Osteocyte (in vitro differentiated cells): ENCODE measurements around the gene BIK. TPM values are rescaled to one million over a fixed set of nuclear protein-coding genes. Genes with fewer than 3 reads are reported as not detected.

Experiments
- DNase-seq: peaks from one replicate; pipeline ENCODE4 v3.0.0; 2021; ENCODE audit warnings: mixed read lengths; ENCODE audit not compliant: unreplicated experiment; ENCODE audit errors: extremely low spot score
- H3K27ac Mint-ChIP-seq: one replicate; pipeline ENCODE4 v1.8.0; 2021; ENCODE audit warnings: mild to moderate bottlenecking, mixed read lengths; ENCODE audit not compliant: unreplicated experiment
- H3K27me3 Mint-ChIP-seq: one replicate; pipeline ENCODE4 v1.8.0; 2021; ENCODE audit warnings: mixed read lengths; ENCODE audit not compliant: unreplicated experiment
- H3K36me3 Mint-ChIP-seq: one replicate; pipeline ENCODE4 v1.8.0; 2021; ENCODE audit warnings: mixed read lengths; ENCODE audit not compliant: unreplicated experiment
- H3K4me1 Mint-ChIP-seq: one replicate; pipeline ENCODE4 v1.8.0; 2021; ENCODE audit warnings: mixed read lengths; ENCODE audit not compliant: unreplicated experiment
- H3K4me3 Mint-ChIP-seq: one replicate; pipeline ENCODE4 v1.8.0; 2021; ENCODE audit warnings: mild to moderate bottlenecking, moderate library complexity, mixed read lengths; ENCODE audit not compliant: unreplicated experiment
- H3K9me3 Mint-ChIP-seq: one replicate; pipeline ENCODE4 v1.8.0; 2021; ENCODE audit warnings: mixed read lengths; ENCODE audit not compliant: unreplicated experiment
- total RNA-seq: library from RNA; stranded (reverse); gene quantifications from 2 replicates; pipeline ENCODE4 v1.2.1, GENCODE V29; 2021
- TF ChIP-seq, protein P1 (sequence below): fragments of 200-600 bp; sonication (generic); IDR thresholded peaks from 2 replicates; pipeline ENCODE4 v1.5.0; 2021; ENCODE audit warnings: antibody characterized with exemption, mild to moderate bottlenecking, moderate library complexity

BIK gene
- total RNA-seq, 1 donor from 2014 or later = not detected

DNA sequence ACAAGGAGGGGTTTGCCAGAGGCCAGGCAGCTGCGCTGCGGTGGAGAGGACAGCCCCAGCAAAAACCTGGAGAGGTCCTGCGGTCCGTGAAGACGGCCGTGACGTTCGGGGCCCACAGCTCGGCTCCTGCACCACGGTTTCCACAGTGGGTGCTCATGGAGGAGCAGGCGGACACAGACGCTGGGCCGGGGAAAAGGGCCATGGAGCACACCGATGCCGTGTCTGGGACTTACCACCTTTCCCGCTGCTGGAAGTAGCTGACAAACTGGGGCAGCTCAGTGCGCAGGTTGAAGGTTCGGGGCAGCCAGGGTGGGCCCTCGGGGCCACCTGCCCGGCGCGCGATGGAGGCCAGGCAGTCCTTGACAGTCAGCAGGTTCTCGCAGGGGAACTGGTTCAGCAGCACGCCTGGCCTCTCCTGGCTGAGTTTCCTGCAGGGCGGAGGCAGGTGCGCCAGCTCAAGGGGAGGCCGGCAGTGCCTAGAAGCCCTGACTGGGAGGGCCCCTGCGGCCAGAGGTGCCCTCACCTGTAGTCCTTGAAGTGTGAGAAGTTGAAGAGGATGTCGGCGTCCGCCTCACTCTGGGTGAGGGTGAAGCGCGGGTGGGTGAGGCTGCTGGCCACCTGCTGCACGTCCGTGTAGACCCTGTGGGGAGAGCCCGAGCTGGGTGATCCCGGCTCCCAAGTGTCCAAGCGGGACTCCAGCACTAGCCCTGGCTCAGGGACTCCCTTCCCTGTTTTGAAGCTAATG, 63.6 kb downstream of the BIK start:
- Mint-ChIP-seq H3K4me1 (peaks cover under 1% of the 10 kb centered on the region), H3K4me3 (no peak overlapping the region), H3K27ac (no peak overlapping the region), H3K36me3 (peaks cover 14% of the 10 kb centered on the region), H3K9me3 (no peaks in the 10 kb centered on the region), H3K27me3 (no peaks in the 10 kb centered on the region)
- no peak for DNase-seq
- TF ChIP-seq, protein P1, sequence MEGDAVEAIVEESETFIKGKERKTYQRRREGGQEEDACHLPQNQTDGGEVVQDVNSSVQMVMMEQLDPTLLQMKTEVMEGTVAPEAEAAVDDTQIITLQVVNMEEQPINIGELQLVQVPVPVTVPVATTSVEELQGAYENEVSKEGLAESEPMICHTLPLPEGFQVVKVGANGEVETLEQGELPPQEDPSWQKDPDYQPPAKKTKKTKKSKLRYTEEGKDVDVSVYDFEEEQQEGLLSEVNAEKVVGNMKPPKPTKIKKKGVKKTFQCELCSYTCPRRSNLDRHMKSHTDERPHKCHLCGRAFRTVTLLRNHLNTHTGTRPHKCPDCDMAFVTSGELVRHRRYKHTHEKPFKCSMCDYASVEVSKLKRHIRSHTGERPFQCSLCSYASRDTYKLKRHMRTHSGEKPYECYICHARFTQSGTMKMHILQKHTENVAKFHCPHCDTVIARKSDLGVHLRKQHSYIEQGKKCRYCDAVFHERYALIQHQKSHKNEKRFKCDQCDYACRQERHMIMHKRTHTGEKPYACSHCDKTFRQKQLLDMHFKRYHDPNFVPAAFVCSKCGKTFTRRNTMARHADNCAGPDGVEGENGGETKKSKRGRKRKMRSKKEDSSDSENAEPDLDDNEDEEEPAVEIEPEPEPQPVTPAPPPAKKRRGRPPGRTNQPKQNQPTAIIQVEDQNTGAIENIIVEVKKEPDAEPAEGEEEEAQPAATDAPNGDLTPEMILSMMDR = no peak

DNA sequence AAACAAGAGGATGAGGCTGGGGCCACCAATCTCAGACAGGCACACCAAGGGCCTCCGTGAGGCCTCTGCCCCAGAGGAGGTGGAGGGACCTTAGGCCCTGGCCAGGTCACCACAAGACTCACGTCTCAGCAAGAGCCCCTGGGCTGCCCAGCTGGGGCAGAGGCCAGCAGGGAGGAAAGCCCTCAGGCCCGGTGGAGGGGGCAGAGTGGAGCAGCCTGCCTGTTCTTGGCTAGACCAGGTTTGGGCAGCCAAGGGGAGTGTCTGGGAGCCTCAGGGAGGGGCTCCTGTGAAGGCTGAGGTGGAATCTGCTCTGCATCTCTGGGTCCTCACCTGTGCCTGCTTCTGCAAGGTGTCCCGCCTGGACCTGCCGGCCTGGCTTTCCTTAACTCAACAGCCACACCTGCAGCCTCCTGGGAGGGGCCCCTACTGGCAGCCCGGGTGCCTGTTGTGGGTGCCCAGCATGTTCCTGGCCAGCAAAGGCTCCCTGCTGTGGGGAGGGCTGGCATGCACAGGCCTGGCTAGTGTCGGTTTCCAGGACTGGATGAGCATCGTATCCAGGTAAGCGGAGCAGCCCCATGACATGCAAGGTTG, 64.5 kb downstream of the BIK start:
- Mint-ChIP-seq H3K4me3 (no peak overlapping the region), H3K36me3 (peaks cover 23% of the 10 kb centered on the region), H3K27ac (no peak overlapping the region), H3K4me1 (no peaks in the 10 kb centered on the region), H3K9me3 (no peaks in the 10 kb centered on the region), H3K27me3 (no peaks in the 10 kb centered on the region)
- DNase-seq = no peak
- TF ChIP-seq, protein P1 = no peak

DNA sequence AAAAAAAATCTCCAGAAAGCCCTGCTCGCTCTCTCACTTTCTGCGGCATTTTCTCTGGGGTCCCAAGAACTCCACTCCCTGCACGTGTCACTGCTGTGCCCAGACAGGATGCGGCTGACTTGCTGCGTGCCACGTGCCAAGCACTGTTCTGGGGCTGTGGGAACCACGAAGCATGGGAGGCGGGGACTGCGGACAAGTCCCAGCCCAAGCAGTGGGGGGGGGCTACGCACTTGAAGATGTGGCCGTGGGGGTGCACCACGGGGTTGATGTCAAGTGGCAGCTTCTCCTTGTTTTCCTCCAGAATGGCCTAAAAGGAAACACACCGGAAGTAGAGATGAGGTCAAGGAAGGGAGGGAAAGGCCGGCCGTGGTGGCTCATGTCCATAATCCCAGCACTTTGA, 65.5 kb downstream of the BIK start:
- no peak overlapping the region for H3K27ac Mint-ChIP-seq
- TF ChIP-seq, protein P1 = no peak
- H3K36me3 Mint-ChIP-seq = peaks cover 24% of the 10 kb centered on the region
- no peak for DNase-seq
- H3K4me1 Mint-ChIP-seq = no peaks in the 10 kb centered on the region
- H3K4me3 Mint-ChIP-seq = no peak overlapping the region
- H3K27me3 Mint-ChIP-seq = no peaks in the 10 kb centered on the region
- H3K9me3 Mint-ChIP-seq = no peaks in the 10 kb centered on the region

DNA sequence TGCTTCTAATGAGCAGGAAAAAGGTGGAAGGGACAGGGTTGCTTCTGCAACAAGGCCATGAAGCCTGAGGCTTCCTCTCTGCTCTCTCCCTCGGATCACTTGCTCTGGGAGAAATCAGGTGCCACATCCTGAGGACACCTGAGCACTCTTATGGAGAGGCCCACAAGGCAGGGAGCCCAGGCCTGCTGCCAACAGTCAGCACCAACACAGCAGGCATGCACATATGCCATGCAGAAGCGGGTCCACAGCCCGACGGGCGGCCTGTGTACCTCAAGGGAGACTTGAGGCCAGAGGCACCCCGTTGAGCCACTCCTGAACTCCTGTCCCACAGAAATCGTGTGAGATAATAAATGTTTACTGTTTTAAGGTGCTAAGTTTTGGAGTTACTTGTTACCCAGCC, 66.9 kb downstream of the BIK start:
- H3K4me1 Mint-ChIP-seq = no peaks in the 10 kb centered on the region
- H3K27ac Mint-ChIP-seq = no peak overlapping the region
- peaks cover 24% of the 10 kb centered on the region for H3K36me3 Mint-ChIP-seq
- TF ChIP-seq, protein P1 = no peak
- H3K27me3 Mint-ChIP-seq = no peaks in the 10 kb centered on the region
- no peaks in the 10 kb centered on the region for H3K9me3 Mint-ChIP-seq
- no peak for DNase-seq
- H3K4me3 Mint-ChIP-seq = no peak overlapping the region

Other genes starting within 250 kb of the BIK start
- 51.0 and 51.7 TPM in 2 replicates for gene PACSIN2, start 95.6 kb upstream of the BIK start, total RNA-seq
- gene TTLL1, start 21.4 kb upstream of the BIK start, total RNA-seq = 16.5 and 21.5 TPM in 2 replicates
- gene MCAT, start 32.6 kb downstream of the BIK start, total RNA-seq = 16.5 and 16.6 TPM in 2 replicates
- gene TSPO, start 40.8 kb downstream of the BIK start, total RNA-seq = 70.6 and 73.3 TPM in 2 replicates
- 33.7 and 35.6 TPM in 2 replicates for gene TTLL12, start 76.4 kb downstream of the BIK start, total RNA-seq
- 0.68 and 0.91 TPM in 2 replicates for gene SCUBE1, start 232.6 kb downstream of the BIK start, total RNA-seq